Kidney glomerular epithelial cell (primary cell): ENCODE results near the gene LRRC45.

Experiments
- DNase-seq: peaks from one replicate; lab custom pipeline; 2025; lab: John Stamatoyannopoulos, UW

The LRRC45 gene

GRCh38 chr17:82051776-82052637 lies 28.9 kb downstream of the LRRC45 start, which contains the start of the genes GPS1 and RFNG:
TSS of gene GPS1 (plus strand) at chr17:82051898. CDS start at chr17:82051932, 34 bp downstream.
TSS of gene RFNG (minus strand) at chr17:82051811. CDS start at chr17:82051766, 45 bp downstream.
- peak; percentile 57 for DNase-seq

- no peak for DNase-seq
These were observed 29.5 kb downstream of the LRRC45 start for GRCh38 chr17:82052638-82053059.

GRCh38 chr17:82053130-82053529 lies 30.0 kb downstream of the LRRC45 start:
- DNase-seq: no peak

GRCh38 chr17:82053556-82054263 lies 30.6 kb downstream of the LRRC45 start:
- DNase-seq: no peak

- no peak for DNase-seq
These were observed 31.4 kb downstream of the LRRC45 start for GRCh38 chr17:82054351-82055022.

GRCh38 chr17:82055023-82055964 lies 32.2 kb downstream of the LRRC45 start:
- no peak for DNase-seq

GRCh38 chr17:82055965-82056728 lies 33.0 kb downstream of the LRRC45 start:
- DNase-seq: no peak

- no peak for DNase-seq
These were observed 33.9 kb downstream of the LRRC45 start for GRCh38 chr17:82056729-82057621.

- DNase-seq: no peak
These were observed 35.2 kb downstream of the LRRC45 start for GRCh38 chr17:82058230-82058854.

- DNase-seq: no peak
These were observed 35.7 kb downstream of the LRRC45 start for GRCh38 chr17:82058855-82059249.

- DNase-seq: no peak
These were observed 36.3 kb downstream of the LRRC45 start for GRCh38 chr17:82059272-82060000.

GRCh38 chr17:82060001-82060380 lies 36.9 kb downstream of the LRRC45 start:
- no peak for DNase-seq

- no peak for DNase-seq
These were observed 37.5 kb downstream of the LRRC45 start for GRCh38 chr17:82060614-82061013.

GRCh38 chr17:82061047-82061925 lies 38.2 kb downstream of the LRRC45 start:
- DNase-seq: no peak

- no peak for DNase-seq
These were observed 39.2 kb downstream of the LRRC45 start for GRCh38 chr17:82062076-82062983.

GRCh38 chr17:82062984-82063368 lies 39.9 kb downstream of the LRRC45 start:
- DNase-seq: no peak
